NCI-H1417 treated with DMSO at 0.1 percent for 48 hours (cell line): ENCODE measurements around the gene NMRK1.

Experiments
- DNase-seq: peaks from one replicate; lab custom pipeline; 2025; lab: John Stamatoyannopoulos, UW

The NMRK1 gene

DNA sequence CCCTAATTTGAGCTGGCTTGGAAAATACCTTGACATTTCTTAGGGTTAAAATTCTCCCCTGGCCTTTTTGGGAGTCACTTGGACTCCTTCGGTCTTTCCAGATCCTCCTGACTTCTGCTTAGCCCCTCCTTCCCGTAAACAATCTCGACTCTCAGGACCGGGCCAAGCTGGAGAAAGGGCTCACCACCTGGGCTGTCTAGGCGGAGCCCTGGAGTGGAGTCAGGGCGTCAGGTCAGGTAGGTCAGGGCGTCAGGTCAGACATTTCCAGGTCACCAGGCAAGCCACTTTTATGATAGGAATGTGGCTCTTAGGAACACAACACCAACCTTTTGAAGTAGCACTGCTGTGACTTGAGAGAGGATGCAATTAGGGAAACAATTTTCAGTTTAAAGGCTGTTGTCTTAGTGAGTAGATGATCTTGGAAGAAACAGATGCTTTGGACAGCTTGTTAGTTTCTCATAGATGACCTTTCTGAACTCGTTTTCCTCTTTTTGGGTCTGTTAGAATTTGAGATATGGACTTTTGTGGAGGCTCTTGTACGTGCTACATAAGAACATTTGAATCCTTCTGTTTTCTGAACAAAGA is 13.1 kb upstream of the NMRK1 start:
- DNase-seq = no peak

DNA sequence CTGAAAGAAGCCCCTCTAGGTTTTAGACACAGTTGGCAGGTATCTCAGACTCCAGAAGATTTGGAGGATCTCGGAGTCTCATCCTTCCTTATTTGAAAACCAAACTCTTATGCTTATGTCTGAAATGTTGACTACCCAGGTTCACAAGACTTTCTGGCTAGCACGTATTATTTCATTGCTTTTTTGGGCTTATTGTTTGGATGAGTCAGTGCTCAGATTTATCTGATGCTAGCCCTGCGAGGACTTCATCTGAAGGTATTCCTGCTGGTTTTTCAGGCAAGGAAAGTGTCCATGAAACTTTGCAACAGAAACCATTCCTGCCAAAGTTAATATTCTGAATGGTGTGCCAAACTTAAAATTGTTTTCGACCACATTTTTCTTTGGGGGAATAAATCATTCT is 8.8 kb upstream of the NMRK1 start:
- no peak for DNase-seq

DNA sequence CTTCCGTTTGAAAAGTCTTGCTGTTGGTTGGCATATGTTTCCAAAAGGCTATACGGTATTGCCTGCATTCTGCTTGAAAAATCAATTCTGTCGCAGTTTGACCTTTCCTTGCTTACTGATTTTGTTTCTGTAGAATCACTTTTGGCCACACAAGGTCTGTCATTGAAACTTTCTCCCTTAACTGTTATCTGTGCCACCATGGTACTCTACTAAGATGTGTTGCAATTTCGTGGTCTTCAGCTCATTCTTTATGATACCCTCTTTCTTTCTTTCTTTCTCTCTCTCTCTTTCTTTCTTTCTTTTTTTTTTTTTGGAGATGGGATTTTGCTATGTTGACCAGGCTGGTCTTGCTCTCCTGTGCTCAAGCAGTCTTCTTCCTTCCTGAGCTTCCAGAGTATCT is 4.8 kb upstream of the NMRK1 start:
- no peak for DNase-seq

DNA sequence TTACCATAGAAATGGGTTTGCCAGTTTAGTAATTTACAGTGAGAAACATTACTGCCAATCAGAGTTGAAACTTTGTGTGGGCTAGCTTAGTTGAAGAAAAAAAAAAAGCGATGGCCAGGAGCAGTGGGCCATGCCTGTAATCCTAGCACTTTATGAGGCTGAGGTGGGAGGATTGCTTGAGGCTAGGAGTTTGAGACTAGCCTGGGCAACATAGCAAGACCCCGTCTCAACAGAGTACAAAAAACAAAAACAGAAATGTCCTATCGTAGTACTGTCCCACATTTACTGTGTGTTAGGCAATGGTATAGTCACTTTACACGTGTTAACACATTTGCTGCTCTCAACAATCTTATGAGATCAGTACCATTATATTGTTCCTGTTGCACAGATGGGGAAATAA is 2.6 kb upstream of the NMRK1 start:
- no peak for DNase-seq

DNA sequence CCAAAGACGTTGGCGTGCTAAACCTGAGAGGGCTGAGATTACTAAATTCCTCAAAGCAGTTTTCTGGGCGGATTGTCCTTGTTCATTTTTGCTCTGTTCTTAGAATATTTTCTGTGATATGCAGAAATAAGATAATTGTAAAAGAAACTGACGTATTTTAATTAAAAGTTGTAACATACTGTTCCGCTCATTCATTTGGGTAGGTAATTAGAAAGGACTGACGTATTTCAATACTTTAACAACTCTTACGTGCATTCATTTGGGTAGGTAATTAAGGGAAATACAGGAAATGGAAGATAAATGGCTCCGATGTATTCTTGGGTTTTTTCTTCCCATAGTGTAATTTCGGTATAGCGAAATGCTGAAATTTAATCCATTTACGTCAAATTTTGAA is 1.4 kb upstream of the NMRK1 start:
- no peak for DNase-seq

DNA sequence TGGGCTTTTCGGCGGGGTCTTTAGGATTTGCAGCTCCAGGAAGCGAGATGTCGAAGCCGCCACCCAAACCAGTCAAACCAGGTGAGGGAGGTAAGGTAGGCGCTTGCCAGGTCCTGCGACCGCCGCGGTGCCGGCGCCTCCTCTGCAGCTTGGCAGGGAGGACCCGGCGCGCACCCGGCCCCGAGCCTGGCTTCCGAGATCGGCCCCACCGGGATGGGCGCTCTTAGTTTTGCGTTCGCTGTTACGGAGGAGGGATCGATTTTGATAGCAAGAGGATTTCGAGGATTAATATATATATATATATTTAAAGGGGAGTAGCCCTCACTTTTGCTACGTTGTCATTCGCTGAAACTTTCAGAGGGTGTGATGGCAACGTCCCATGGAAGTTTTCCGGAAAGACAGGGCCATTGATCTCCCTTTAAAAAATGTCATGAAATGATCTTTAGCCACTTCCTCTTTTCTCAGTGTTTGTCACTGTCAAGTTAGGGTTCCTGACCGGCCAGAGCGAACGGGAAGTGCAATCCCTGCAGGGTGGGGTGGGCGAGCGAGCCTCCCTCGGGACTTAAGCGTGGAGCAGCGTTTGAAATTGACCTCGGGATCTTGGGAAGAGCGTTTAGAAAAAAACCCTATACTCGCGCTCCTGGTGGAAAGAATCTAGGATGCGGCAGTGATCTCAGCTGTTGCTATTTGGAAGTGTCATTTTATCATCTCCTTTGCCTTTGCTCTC is 854 bp upstream of the NMRK1 start:
- no peak for DNase-seq

DNA sequence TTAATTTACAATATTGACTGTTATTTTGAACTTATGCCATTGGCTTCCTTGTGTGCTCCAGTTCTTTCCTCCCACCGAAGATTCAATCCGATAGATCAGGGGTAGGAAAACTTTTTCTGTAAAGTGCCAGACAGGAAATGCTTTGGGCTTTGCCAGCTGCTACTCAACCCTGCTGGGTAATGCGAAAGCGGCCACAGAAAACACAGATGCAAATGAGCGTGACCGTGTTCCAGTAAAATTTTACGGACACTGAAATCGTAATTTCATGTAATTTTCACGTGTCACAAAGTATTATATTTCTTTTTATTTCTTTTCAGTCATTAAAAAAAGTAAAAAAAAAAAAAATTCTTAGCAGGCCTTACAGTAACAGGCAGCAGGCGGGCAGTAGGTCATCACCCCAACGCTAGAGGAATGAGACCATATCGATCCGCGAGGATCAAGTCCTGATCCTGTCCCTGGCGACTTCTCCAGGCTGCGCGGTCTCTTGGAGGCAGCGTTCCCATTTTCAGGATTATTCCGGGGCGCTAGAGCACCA is 599 bp downstream of the NMRK1 start:
- no peak for DNase-seq

DNA sequence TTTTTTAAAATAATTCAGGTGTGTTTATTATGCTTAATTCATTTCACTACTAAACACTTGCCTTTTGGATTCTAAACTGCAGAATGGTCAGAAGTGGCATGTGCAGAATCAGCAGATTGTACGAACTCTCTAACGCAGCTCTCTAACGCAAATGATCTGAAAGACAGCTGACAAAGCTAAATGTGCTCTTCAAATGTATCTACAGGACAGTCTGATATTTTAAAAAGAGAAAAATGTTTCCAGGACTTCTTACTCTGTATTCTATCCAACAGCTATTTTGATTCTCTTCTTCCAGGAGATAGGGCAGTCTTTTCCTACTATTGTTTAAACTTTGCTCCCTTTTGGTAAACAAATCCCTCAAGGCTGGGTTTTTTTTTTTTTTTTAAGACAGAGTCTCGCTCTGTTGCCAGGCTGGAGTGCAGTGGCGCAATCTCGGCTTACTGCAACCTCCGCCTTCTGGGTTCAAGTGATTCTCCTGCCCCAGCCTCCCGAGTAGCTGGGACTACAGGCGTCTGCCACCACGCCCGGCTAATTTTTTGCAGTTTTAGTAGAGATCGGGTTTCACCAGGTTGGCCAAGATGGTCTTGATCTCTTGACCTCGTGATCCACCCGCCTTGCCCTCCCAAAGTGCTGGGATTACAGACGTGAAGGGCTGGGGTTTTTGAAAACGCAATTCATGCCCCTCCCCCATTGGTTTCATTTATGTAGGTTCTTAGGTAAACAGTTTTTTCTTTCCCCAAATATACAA is 1.2 kb downstream of the NMRK1 start:
- DNase-seq = no peak

DNA sequence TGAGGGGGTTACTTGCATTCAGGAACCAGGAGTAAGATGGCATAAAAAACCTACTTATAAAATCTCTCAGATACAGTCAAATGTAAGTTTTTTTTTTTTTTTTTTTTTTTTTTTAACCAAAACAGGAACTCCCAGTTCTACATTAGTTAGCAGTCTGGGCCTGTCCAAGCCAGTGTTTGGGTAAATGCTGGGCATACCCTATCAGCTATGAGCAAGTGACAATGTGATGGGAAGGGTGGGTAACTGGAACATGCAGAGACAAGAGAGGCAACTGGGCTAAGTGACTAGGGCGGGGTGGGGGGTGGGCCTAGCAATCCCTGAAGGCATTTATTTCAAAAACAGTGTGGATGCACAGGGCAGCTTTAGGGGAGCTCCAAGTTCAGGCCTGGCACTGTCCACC is 2.3 kb downstream of the NMRK1 start:
- no peak for DNase-seq

DNA sequence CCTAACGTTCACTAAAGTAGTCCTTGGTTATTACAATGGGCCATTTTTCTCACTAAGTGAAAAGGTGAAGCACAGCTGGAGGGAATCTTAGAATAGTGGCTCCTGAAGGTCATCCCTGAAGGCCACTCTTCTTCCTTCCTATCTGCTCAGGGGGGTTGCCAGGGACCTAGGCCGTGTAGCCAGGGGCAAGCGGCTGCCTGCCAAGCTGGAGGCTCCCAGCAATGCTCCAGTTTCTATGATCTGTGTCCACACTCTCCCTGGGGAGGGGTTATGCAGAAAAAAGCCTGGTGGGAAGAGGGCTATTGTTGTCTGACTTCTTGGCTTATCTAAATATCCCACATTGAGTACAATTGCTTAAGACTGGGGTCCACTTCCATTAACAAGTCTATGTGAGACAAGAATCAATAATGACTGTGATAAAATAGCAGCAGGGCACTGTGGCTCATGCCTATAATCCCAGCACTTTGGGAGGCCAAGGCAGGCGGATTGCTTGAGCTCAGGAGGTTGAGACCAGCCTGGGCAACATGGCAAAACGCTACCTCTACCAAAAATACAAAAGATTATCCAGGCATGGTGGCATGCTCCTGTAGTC is 3.8 kb downstream of the NMRK1 start:
- no peak for DNase-seq

DNA sequence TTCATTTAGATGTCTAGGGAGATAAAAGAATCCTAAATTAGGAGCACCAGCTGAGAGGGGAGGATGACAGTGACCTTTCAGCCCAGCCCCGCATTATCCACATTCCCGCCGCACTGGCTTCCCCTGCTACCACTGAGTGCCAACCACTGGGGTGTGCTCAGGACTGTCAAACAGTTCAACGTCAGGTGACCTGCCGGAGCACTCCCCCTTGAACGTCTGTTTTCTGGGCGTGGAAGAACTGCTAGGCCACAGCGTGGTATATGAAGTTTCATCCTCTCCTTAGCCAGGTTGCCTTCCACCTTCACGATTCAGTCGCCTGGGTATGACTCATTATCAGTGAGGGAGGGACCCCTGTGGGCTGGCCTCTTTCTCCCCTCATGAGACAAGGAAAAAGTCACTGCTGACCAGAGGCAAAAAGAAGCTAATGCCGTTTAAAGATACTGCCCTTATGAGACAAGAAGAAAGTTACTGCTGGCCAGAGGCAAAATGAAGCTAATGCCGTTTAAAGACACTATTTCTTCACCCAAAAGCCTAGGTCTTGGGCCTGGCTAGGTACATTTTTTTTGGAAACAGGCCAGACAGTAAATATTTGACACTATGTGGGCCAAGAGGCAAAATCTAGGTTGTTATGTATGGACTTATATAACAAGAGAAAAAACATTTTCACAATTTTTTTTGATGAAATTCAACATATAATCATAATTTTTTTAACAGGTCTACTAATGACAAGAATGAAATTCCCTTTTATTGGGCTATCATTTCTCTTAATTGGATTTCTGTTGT is 4.6 kb downstream of the NMRK1 start:
- DNase-seq = no peak

DNA sequence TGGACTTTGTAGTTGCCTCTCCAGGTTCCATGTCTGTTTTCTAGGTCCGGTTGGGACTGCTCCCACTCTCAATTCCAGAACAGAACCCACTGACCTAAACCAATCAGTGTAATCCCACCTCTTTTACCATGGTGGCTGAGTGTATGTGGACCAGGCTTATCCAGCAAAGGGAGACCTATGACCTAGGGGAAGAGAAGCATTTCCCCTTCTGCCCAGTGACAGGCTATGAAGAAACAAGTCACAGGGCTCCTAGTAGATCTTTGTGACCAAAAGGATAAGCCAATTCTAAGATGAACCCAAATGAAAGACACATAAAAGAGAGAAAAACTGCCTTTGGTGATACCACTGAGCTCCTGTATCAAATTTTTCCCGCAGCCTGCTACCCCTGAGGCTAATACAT is 6.3 kb downstream of the NMRK1 start:
- DNase-seq = no peak

DNA sequence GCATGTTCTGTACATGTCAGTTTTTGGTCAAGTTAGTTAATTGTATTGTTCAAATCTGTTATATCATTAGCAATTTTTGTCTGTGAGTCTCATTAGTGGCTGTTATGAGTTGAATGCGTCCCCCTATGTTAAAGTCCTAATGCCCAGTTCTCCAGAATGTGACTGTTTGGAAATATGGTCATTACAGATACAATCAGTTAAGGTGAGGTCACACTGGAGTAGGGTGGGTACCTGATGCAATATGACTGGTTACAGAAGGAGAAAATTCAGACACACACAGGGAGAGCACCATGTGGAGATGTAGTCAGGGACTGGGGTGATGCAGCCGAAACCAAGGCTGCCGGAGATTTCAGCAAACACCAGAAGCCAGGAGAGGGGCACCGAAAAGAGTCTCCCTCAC is 15.1 kb downstream of the NMRK1 start:
- no peak for DNase-seq

DNA sequence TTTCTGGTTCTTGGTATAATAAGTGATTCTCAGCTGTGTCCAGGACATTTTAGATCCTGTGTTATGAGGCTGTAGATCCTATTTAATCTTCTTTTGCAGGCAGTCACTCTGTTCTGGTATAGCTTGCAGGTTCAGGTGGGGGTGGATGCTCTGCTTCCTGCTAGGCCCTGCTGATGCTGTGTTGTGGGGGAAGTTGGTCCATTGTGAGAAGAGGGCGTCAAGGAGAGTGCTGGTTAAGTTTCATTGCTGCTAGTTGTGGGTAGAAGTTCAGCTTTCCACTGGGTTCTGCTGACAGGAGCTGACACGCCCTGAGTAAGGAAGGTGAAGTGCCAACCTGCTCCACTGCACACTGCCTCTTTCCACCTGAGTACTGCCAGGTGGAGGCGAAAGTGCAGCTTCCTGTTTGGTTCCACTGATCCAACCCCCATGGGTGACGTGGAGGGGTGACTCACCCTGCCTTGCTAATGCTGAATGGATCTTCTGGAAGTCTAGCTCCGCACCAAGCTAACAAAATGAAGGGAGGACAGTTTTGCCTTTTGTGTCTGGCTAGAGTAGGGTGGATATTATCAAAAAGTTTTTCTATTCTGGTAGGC is 16.3 kb downstream of the NMRK1 start:
- DNase-seq = no peak

DNA sequence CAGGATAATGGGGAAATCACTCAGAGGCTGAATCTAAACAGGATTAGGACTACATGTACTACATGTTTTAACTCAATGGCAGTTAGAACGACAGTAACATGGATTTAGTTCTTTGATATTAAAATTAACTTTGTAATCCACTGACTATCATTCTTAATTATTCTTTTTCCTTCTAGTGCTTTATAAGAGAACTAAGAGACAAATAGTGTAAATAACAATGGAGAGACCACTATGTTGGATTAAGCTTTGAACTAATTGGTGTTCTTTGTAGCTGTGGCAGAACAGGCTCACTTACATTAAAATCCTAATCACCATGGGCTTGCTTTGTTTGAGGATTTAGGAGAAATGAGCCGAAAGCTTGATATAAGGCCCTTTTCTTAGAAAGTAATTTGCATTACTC is 18.8 kb downstream of the NMRK1 start:
- DNase-seq = no peak

DNA sequence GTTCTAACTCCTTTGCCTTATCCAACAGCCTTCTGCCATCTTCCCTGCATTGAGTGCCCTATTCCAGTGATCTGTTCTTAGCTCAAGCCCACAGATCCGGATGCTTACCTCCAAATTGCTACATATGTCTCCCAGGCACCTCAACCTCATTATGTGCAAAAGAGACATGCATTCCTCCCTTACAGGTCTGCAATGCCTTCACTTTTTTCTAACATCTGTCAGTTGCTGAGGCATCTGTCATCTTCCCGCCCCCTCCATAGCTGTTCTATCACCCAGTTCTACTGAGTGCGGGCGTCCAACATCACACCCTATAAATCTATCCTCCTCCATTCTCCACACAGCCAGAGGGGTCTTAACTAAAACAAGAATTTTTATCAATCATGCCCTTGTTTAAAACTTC is 20.1 kb downstream of the NMRK1 start:
- no peak for DNase-seq

DNA sequence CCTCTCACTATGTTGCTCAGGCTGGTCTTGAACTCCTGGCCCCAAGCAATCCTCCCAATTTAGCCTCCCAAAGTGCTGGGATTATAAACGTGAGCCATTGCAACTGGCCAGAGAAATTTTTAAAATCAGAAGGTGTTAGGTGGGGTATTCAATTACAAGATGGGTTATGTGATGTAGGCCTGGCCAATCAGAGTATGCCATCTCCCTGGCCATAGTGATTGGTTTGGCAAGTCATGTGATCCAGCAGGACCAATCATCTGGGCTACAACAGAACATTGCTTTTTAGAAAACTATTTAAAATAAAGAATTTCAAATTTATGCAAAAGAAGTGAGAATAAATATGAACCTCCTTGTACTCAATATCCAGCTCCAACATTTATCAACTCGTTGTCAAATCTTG is 22.4 kb downstream of the NMRK1 start:
- no peak for DNase-seq

DNA sequence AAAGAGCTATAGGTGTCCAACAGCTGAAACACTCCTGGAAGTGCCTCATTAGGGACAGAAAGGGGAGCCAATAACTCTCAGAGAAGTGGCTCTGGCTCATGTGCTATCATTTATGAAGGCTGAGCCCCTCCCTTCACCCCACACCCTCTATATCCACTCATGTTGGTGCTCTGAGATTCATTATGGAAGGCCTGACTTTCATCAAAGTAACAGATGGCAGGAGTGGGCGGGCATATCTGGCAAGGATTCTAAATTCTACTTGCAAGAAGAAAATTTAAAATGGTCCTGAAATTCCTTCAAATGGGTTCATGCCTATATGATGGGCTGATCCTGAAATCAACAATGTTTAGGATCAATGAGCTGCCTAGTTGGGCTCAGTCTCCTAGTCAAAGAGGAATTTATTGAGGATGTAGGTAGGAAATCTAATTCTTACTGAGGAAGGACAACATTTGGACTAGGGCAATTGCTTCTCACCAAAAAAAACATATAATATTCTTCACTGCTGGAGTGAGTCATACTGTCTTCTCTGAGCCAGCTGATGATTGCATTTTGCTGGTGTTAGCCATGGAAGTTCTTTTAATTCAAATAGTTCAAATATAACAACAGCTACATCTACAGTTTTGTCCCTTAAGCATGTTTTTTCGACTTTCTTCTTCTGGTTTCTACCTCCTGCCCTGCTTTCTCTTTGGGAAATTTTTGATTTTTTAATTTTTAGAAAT is 23.5 kb downstream of the NMRK1 start:
- DNase-seq = no peak

DNA sequence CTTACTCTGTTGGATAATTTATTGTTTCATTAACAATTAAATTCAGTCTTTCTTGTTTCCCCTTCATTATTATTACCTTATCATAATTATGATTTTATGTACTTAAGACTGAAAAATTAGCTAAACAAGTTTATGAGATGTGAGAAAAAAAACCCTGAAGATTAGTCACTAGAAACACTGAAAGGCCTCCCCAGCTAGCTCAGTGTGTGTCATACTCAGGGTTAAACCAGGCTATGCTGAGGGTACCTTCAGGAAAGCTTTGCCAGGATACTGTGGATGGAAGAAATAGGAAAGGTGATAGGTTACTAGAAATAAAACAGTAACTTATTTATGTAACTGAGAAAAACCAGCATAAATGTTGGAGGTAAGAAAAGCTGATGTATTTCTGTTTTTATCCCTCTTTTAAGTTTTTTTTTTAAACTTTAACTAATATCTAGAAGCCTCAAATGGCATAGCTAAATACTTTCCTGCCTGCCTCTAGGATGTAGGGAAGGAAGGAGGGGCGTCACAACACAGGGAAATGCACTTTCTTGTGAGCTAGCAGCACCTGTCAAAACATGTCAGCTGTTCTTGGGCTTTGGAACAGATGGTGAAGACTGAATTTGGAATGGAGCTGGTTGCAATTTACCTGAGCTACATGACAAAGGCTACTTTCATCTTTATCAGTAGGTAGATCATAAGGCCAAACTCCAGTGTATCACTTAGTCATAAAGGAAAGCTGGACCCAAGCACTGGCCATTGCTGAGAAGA is 24.2 kb downstream of the NMRK1 start:
- DNase-seq = no peak

DNA sequence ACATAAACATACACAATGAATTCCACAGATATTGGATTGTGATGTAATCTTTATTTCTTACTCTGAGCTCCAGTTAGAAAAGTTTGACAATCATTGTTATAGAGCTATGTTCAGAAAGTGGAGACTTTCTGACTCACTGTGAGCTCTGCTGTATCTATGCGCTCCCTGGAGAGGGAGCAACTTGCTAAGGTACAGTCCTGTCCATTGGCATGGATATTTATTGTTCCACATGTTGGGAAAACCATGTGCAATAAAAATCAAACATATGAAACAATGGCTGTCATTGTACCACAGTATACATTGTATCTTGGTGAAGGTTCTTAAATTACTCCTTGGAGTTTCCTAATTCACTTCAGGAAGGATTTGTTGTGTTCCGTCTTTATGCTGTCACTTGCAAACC is 26.8 kb downstream of the NMRK1 start:
- DNase-seq = no peak
